ENCODE results near the gene SEC24B.

The SEC24B gene

GRCh38 chr4:109425405-109425804 lies 8.2 kb upstream of the SEC24B start:
- no peaks in the 10 kb centered on the region for H3K36me3 ChIP-seq (ENCODE audit: control insufficient read depth, insufficient read depth, low read length)
- H3K4me3 ChIP-seq (ENCODE audit: low read depth, low read length): no peak overlapping the region
- no peak for TF ChIP-seq CTCF (IDR thresholded peaks at IDR 0.05)
- no peak overlapping the region for H3K27ac ChIP-seq
- H2AFZ ChIP-seq: no peak overlapping the region
- H3K79me2 ChIP-seq: peaks cover 4% of the 10 kb centered on the region
- no peaks in the 10 kb centered on the region for H3K27me3 ChIP-seq (ENCODE audit: control insufficient read depth, insufficient read depth, low read length)
- no peaks in the 10 kb centered on the region for H3K4me1 ChIP-seq
- no peaks in the 10 kb centered on the region for H3K9me3 ChIP-seq (ENCODE audit: control insufficient read depth, low read length)
- no peak overlapping the region for H3K4me2 ChIP-seq (ENCODE audit: low read length)
- H3K9ac ChIP-seq: no peak overlapping the region

DNA sequence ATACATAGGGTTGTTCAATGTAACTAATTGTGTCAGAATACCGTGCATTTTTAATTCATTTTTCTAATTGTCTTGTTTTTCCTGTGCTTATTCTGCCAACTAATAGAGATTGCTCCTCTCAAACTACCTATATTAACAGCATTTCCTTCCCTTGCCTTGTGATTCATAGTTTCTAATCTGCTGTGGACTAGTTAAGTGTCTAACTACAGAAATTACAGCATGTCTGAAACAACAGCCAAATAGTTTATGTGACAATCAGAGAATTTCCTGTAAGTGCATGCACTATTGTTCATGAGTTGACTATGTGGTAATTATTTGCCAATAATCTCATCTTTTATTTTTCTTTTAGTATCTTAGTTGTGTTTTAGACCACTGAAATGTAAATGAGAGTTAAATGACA lies 4.1 kb upstream of the SEC24B start:
- peaks cover 16% of the 10 kb centered on the region for H3K79me2 ChIP-seq
- H3K4me3 ChIP-seq (ENCODE audit: low read depth, low read length): no peak overlapping the region
- no peaks in the 10 kb centered on the region for H3K36me3 ChIP-seq (ENCODE audit: control insufficient read depth, insufficient read depth, low read length)
- no peak for TF ChIP-seq CTCF (IDR thresholded peaks at IDR 0.05)
- H3K9me3 ChIP-seq (ENCODE audit: control insufficient read depth, low read length): no peaks in the 10 kb centered on the region
- H3K27ac ChIP-seq: no peak overlapping the region
- peaks cover 6% of the 10 kb centered on the region for H3K4me1 ChIP-seq
- no peaks in the 10 kb centered on the region for H3K27me3 ChIP-seq (ENCODE audit: control insufficient read depth, insufficient read depth, low read length)
- no peak overlapping the region for H3K4me2 ChIP-seq (ENCODE audit: low read length)
- no peak overlapping the region for H3K9ac ChIP-seq
- H2AFZ ChIP-seq: no peak overlapping the region

GRCh38 chr4:109432203-109432602 lies 1.4 kb upstream of the SEC24B start:
- peak overlapping the region; percentile 82 for H3K27ac ChIP-seq
- peaks cover 11% of the 10 kb centered on the region for H3K4me1 ChIP-seq
- no peaks in the 10 kb centered on the region for H3K36me3 ChIP-seq (ENCODE audit: control insufficient read depth, insufficient read depth, low read length)
- H3K9me3 ChIP-seq (ENCODE audit: control insufficient read depth, low read length): no peaks in the 10 kb centered on the region
- H3K79me2 ChIP-seq: peaks cover 23% of the 10 kb centered on the region
- H3K9ac ChIP-seq: no peak overlapping the region
- peak overlapping the region; percentile 89 for H2AFZ ChIP-seq
- TF ChIP-seq CTCF (IDR thresholded peaks at IDR 0.05): no peak
- H3K4me2 ChIP-seq (ENCODE audit: low read length): no peak overlapping the region
- no peaks in the 10 kb centered on the region for H3K27me3 ChIP-seq (ENCODE audit: control insufficient read depth, insufficient read depth, low read length)
- H3K4me3 ChIP-seq (ENCODE audit: low read depth, low read length): peak overlapping the region; percentile 62

DNA sequence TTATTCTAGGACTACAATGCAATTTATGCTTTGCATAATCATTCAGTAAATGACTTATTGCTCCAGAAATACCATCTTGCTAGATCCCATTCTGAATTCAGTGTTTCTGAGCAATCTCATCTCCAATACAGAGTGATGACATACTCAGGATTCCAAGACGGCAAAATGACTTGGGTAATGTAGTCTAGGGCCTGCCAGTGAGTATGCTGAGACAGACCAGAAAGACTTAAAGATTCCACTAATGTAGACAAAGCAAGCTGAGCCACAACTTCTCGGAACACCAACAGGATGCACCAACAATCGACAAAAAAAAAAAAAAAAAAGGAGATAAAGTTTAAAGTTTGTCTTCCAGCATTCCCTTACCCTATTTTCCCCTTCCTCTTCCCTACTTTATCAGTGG lies 919 bp upstream of the SEC24B start:
- Histone ChIP-seq H3K27me3 (ENCODE audit: control insufficient read depth, insufficient read depth, low read length) (no peaks in the 10 kb centered on the region), H3K36me3 (ENCODE audit: control insufficient read depth, insufficient read depth, low read length) (no peaks in the 10 kb centered on the region), H2AFZ (peak overlapping the region; percentile 89), H3K9me3 (ENCODE audit: control insufficient read depth, low read length) (no peaks in the 10 kb centered on the region), H3K4me2 (ENCODE audit: low read length) (peak overlapping the region; percentile 76), H3K4me1 (peaks cover 11% of the 10 kb centered on the region), H3K79me2 (peaks cover 23% of the 10 kb centered on the region), H3K9ac (peak overlapping the region; percentile 37), H3K27ac (peak overlapping the region; percentile 82), H3K4me3 (ENCODE audit: low read depth, low read length) (peak overlapping the region; percentile 62)
- TF ChIP-seq CTCF (IDR thresholded peaks at IDR 0.05): no peak
